LHCN-M2 (cell line): Measurements from ENCODE around the gene AHCY. TPM values are rescaled to one million over a fixed set of nuclear protein-coding genes. Genes with fewer than 3 reads are reported as not detected.
"Not testable (repeated sequence)": the region's sequence is repeated elsewhere in the genome, so short reads cannot be mapped to it uniquely, and the experiment has no call there.

Experiments
- DNase-seq: peaks from one replicate; pipeline ENCODE4 v3.0.0-alpha.2; 2012; ENCODE audit warnings: low read depth
- polyA plus RNA-seq: library from polyadenylated mRNA; unstranded; fragments of >200 nt; gene quantifications from one replicate; pipeline ENCODE4 v1.2.1, GENCODE V29; 2012; ENCODE audit warnings: missing spikeins
- total RNA-seq: library from RNA; depleted of rRNA; stranded (reverse); fragments of >200 nt; gene quantifications from 2 replicates; pipeline ENCODE4 v1.2.3, GENCODE V29; 2014; rRNA removed

Gene AHCY
- total RNA-seq, result 137 and 141 TPM in 2 replicates
- 114 TPM for polyA plus RNA-seq

- DNase-seq, result peak; percentile 93
Measured at GRCh38 chr20:34302723-34303533, at the start of gene AHCY. Gene AHCY, minus strand, starts transcription at chr20:34303355. Its CDS starts 85 bp downstream, at chr20:34303270.

DNA sequence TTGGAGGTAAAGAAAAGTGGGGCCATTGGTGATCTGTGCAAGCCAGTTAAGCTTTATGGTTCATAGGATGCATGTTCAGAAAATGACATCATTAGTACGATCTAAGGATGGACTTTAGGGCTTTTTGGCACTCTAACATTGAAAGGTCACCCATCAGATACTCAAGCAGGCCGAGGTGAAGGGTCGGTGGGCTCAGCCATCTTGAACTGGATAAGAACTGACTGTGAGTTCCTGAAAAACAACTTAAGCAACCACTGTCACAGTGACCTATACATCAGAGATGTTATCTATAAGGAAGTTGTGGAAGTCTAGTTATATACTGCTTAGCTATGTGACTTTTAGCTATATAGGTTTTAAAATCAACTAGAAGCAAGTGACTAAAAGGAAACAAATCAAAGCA, 46.9 kb upstream of the AHCY start:
- no peak for DNase-seq

GRCh38 chr20:34347571-34347970, 44.4 kb upstream of the AHCY start:
- DNase-seq, result no peak

DNA sequence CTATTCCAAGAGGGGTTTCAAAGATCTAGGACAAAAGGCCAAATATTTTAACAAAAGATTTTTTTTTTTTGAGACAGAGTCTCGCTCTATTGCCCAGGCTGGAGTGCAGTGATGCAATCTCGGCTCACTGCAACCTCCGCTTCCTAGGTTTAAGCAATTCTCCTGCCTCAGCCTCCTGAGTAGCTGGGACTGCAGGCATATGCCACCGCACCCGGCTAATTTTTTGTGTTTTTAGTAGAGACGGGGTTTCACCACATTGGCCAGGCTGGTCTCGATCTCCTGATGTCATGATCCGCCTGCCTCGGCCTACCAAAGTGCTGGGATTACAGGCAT, 43.3 kb upstream of the AHCY start:
- not testable (repeated sequence) for DNase-seq

GRCh38 chr20:34345839-34346532, 42.8 kb upstream of the AHCY start:
- DNase-seq, result not testable (repeated sequence)

DNA sequence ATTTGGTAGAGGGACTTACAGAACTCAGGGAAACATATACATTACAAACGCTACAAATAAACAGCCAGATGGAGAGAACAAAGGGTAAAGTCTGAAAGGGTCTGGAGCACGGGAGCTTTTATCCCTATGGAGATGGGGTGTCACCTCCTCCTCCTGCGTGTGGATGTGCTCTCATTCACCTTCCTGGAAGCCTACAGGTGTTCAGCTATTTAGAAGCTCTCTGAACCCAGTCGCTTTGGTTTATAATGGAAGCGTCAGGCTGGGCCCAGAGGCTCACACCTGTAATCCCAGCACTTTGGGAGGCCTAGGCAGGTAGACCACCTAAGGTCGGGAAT, 42.2 kb upstream of the AHCY start:
- DNase-seq, result no peak

DNA sequence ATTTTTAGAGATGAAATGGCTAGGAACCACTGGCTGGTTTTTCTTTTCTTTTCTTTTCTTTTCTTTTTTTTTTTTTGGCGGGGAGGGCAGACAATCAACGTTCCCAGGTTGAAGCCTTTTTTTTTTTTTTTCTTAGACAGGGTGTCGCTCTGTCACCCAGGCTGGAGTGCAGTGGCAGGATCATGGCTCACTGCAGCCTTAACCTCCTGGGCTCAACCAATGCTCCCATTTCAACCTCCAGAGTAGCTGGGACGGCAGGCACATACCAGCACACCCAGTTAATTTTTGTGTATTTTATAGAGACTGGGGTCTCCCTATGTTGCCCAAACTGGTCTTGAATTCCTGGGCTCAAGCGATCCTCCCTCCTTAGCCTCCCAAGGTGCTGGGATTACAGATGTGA, 41.1 kb upstream of the AHCY start:
- DNase-seq, result no peak

DNA sequence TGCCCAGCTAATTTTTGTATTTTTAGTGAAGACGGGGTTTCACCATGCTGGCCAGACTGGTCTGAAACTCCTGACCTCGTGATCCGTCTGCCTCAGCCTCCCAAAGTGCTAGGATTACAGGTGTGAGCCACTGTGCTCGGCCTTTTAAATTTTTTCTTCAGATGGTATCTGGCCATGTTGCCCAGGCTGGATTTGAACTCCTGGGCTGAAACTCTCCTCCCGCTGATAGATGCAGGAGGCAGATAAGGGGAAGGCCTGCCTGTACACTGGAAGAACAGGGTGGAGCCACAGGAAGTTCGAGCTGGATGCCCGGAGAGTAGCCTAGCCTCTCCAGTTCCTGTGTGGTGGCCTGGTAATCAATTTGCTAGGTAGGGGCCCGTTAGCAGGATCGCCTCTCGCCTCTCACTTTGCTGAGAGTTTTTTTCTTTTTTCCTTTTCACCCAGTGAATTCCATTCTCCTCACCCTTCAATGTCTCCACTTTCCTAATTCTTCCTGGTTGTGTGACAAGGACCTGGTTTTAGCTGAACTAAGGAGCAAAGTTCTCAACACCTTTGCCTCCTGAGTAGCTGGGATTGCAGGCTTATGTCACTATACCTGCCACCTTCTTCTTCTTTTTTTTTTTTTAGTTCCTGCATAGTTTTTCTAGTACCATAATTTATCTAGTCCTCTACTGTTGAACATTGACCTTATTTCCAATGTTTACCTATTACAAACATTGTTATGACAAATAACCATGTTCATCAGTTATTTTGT, 40.5 kb upstream of the AHCY start:
- DNase-seq, result no peak

GRCh38 chr20:34341199-34341598, 38.0 kb upstream of the AHCY start:
- not testable (repeated sequence) for DNase-seq

DNA sequence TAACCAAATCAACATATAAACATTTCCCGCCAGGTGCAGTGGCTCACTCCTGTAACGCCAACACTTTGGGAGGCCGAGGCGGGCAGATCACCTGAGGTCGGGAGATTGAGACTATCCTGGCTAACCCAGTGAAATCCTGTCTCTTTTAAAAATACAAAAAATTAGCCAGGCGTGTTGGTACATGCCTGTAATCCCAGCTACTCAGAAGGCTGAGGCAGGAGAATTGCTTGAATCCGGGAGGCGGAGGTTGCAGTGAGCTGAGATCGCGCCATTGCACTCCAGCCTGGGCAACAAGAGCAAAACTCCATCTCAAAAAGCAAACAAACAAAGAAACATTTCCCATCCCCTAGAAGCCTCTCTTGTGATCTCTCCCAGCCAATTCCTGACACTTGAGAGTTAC, 37.6 kb upstream of the AHCY start:
- DNase-seq, result not testable (repeated sequence)

DNA sequence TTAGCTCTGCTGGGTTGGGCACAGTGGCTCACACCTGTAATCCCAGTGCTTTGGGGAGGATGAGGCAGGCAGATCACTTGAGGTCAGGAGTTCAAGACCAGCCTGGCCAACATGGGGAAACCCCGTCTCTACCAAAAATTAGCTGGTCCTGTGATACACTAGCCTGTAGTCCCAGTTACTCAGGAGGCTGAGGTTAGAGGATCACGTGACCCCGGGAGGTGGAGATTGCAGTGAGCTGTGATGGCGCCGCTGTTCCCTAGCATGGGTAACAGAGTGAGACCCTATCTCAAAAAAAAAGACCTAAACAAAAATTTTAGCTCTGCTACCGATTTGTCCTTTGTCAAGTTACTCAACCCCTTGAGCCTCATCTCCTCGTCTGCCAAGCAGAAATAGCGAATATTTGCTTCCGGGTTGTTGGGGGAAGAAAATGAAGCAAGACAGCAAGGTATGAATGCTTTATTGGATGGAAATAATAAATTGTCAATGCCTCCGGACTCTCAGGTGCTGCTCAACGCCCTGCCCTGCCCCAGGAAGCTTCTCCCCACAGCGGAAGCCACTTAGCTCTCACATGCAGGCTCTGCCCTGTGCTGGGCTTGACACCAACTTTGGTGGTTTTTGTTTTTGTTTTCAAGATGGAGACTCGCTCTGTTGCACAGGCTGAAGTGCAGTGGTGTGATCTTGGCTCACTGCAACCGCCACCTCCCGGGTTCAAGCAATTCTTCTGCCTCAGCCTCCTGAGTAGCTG, 35.0 kb upstream of the AHCY start:
- no peak for DNase-seq

DNA sequence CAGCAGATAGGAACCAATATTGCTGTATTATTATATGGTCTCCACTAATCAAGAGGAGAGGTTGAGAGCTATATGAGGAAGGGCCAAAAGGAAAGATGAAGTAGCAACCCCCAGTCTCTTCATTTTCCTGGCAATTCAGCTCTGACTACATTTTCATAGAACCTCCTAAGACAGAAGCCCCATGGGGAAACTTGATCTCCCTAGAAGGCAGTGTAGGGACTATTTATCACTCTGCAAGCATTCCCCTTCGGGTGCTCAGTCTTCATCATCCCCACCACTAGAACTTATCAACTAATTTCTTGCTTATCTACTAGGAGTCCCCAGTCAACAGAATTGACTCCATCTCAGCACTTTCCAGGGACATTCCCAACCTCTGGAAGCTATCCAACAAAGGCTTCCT, 34.4 kb upstream of the AHCY start:
- DNase-seq, result no peak

DNA sequence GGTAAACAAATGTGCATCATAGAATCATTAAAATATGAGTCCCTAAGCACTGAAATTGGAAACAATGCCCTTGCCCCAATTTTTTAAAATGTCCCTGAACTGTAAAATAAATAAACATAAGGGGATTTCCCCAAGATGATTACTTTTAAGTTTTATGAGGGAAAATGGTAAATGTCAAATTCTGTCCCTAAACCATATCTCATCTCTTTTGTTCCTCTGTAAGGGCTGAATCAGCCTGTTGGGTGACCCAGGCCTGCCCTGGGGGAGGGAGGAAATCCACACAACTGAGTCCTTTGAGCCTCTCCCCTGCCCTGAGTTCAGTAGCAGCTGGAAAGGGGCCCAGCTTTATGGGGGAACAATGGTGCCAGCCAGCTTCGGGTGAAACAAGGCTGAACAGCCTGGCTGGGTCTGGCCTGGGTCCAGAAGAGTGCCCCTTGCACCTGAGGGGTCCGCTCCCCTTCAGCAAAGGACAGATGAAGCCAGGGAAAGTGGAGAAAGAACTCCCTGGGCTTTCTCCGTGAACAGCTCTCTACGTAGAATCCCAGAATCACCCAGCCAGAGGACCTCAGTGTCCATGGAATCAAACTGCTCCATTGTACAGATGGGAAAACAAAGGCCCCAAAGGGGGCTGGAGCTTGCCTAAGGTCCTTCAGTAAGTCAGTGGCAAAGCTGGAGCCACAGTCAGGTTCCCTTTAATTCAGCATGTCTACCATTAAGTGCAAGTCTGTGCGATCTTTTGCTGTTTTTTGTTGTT, 31.7 kb upstream of the AHCY start:
- DNase-seq, result no peak

DNA sequence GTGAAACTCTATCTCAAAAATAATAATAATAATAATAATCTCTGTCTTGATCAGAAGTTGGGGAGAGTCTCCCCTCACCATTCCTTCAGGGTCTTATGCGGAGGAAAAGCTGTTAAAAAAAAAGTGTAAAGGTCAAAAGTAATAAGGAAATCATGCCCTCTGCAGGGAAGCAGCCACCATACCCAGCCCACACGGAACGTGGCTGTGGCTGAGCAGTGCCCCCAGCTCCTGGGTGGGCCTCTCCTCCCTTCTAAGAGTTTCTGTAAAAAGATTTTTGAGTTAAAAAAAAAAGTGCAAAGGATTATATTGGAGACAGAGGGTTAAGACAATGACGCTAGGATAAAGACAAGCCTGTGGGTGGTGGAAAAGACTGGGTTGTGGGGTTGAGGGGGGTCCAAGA, 30.6 kb upstream of the AHCY start:
- DNase-seq, result no peak

DNA sequence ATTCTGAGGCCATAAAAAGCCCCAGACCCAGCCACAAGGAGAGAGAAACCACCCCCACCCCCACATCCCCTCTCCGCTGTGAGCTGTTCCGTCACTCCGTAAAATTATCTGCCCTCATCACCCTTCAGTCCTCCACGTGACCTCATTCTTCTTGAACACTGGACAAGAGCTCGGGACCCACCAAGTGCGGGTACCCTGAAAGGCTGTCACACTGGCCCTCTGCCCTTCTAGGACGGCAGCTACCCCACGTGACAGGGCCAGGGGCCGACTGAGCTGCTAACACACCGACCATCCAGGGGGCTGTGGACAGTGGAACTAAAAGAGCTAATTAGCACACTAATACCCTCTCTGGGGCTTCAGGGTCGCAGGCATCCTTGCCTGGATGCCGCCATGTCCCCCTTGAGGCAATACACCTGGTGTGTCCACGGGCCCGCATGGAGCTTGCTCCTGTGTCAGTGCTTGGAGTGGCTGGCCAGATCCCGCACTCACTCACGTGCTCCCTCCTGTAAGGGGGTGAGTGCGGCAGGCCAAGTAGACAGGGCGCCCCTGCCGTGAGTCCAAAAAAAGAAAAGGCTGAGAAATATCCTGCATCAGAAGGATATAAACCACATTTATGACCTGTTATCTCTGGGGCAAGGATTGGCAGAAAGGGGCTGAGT, 29.2 kb upstream of the AHCY start:
- DNase-seq, result no peak

GRCh38 chr20:34331838-34332237, 28.7 kb upstream of the AHCY start:
- no peak for DNase-seq

GRCh38 chr20:34330861-34331544, 27.8 kb upstream of the AHCY start:
- DNase-seq, result not testable (repeated sequence)

DNA sequence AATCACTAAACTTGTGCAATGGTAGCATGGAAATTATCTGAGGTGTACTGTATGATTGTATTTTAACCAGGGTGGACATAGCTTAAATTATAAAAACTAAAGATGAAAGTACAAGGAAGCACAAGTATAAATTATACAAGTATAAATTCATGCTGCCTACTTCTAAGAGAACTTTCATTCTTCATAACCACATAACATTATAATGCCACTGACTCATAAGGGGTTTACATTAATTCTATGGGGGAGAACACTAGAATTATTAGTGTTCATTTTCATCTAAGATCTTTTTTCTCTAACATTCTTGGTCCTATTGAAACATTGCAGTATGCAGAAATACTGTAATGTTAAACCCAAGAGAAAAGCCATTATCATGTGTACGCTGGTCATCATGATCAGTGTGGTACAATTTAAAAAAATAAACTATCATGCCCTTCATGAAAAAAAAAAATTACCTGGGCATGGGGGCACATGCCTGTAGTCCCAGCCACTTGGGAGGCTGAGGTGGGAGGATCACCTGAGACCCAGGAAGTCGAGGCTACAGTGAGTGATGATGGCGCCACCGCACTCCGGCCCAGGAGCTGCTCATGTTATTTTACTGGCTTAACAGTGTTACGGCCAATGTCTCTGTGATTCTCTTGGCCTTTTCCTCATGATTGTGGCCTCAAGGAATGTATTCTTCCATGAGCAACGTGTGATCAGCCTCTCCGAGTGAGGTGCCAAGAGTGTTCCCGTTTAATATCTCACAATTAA, 25.9 kb upstream of the AHCY start:
- DNase-seq, result no peak

DNA sequence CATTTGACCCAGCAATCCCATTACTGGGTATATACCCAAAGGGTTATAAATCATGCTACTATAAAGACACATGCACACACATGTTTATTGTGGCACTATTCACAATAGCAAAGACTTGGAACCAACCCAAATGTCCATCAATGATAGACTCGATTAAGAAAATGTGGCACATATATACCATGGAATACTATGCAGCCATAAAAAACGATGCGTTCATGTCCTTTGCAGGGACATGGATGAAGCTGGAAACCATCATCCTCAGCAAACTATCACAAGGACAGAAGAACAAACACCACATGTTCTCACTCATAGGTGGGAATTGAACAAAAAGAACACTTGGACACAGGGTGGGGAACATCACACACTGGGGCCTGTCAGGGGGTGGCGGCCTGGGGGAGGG, 25.1 kb upstream of the AHCY start:
- not testable (repeated sequence) for DNase-seq
